SK-N-SH (cell line): ENCODE data around the gene ACTG2. TPM values are rescaled to one million over a fixed set of nuclear protein-coding genes. Genes with fewer than 3 reads are reported as not detected.

ENCODE experiments used
- CTCF ChIA-PET: fragments of 300-600, 350-600 bp; formaldehyde crosslinking; extraction: SDS; loops from one replicate; lab custom pipeline; 2021; lab: Yijun Ruan, JAX
- POLR2A ChIA-PET: fragments of 350-600 bp; sonication (Branson Sonifier 250); formaldehyde crosslinking; extraction: SDS; loops from one replicate; lab custom pipeline; 2020; ENCODE audit warnings: antibody characterized with exemption, inconsistent platforms; lab: Yijun Ruan, JAX
- DNase-seq: peaks from one replicate; pipeline ENCODE4 v3.0.0; 2012
- H2AFZ ChIP-seq: fragments of 200-600 bp; sonication (generic); 2 replicates; pipeline ENCODE4 v1.8.1; 2016; ENCODE audit warnings: antibody characterized with exemption, mild to moderate bottlenecking, low read depth
- H3F3A ChIP-seq: fragments of 200-600 bp; sonication (generic); replicated peaks from 2 replicates; pipeline ENCODE3; 2016; ENCODE audit warnings: antibody characterized with exemption, mild to moderate bottlenecking; ENCODE audit not compliant: insufficient read depth
- H3K27ac ChIP-seq, 2 experiments: fragments of 200-500 bp in 1 of 2; fragments of 200-600 bp in 1 of 2; sonication (Bioruptor generic) in 1 of 2; sonication (generic), shearing (Covaris generic) in 1 of 2; 2 replicates each; pipeline versions ENCODE4 v1.5.1 to v1.6.1; 2014 to 2016; ENCODE audit warnings: low read depth in 2 of 2, inconsistent platforms in 1 of 2, low read length in 1 of 2, mild to moderate bottlenecking in 1 of 2, mixed read lengths in 1 of 2
- H3K27me3 ChIP-seq: fragments of 200-600 bp; sonication (generic), shearing (Covaris generic); 2 replicates; pipeline ENCODE4 v1.6.1; 2016; ENCODE audit warnings: mixed run types; ENCODE audit not compliant: insufficient read depth
- H3K36me3 ChIP-seq, 2 experiments: fragments of 200-500 bp in 1 of 2; fragments of 200-600 bp in 1 of 2; sonication (Bioruptor generic) in 1 of 2; sonication (generic) in 1 of 2; replicated peaks in 1 of 2; 2 replicates each; pipeline versions ENCODE3 to v1.5.1; 2014 to 2016; ENCODE audit warnings: low read length in 1 of 2, mild to moderate bottlenecking in 1 of 2; ENCODE audit not compliant: insufficient read depth in 2 of 2, control insufficient read depth in 1 of 2
- H3K4me1 ChIP-seq, 2 experiments: fragments of 200-500 bp in 1 of 2; fragments of 200-600 bp in 1 of 2; sonication (Bioruptor generic) in 1 of 2; sonication (generic), shearing (Covaris generic) in 1 of 2; 2 replicates each; pipeline versions ENCODE4 v1.5.1 to v1.6.1; 2014 to 2016; ENCODE audit warnings: low read depth in 1 of 2, low read length in 1 of 2, mixed run types in 1 of 2; ENCODE audit not compliant: insufficient read depth in 2 of 2, control insufficient read depth in 1 of 2
- H3K4me2 ChIP-seq: fragments of 200-600 bp; sonication (generic), shearing (Covaris generic); 2 replicates; pipeline ENCODE4 v1.6.1; 2017; ENCODE audit warnings: mixed run types
- H3K4me3 ChIP-seq, 2 experiments: fragments of 200-500 bp in 1 of 2; fragments of 200-600 bp in 1 of 2; sonication (Bioruptor generic) in 1 of 2; sonication (generic), shearing (Covaris generic) in 1 of 2; 2 replicates each; pipeline versions ENCODE4 v1.5.1 to v1.8.1; 2014 to 2016; ENCODE audit warnings: low read depth in 2 of 2, inconsistent platforms in 1 of 2, low read length in 1 of 2, mild to moderate bottlenecking in 1 of 2, mixed read lengths in 1 of 2, moderate library complexity in 1 of 2
- H3K79me2 ChIP-seq: fragments of 200-600 bp; sonication (generic); 2 replicates; pipeline ENCODE4 v1.8.1; 2017; ENCODE audit warnings: mild to moderate bottlenecking; ENCODE audit not compliant: insufficient read depth
- H3K9ac ChIP-seq: fragments of 200-600 bp; sonication (generic); 2 replicates; pipeline ENCODE4 v1.6.1; 2017; ENCODE audit warnings: mixed run types
- H3K9me2 ChIP-seq: fragments of 200-600 bp; sonication (generic); 2 replicates; pipeline ENCODE4 v1.6.1; 2017; ENCODE audit warnings: mixed run types
- H3K9me3 ChIP-seq: fragments of 200-600 bp; sonication (generic); 2 replicates; pipeline ENCODE4 v1.6.1; 2017; ENCODE audit warnings: mixed run types, mild to moderate bottlenecking, moderate library complexity
- H4K20me1 ChIP-seq: fragments of 200-600 bp; sonication (generic); 2 replicates; pipeline ENCODE4 v1.6.1; 2017; ENCODE audit warnings: mild to moderate bottlenecking, mixed run types; ENCODE audit not compliant: insufficient read depth
- ELF1 ChIP-seq: IDR thresholded peaks from 2 replicates; pipeline ENCODE4 v1.4.0; 2012
- EP300 ChIP-seq, 2 experiments: IDR thresholded peaks; 2 replicates each; pipeline versions ENCODE4 v1.4.0 to v1.6.1; 2012; ENCODE audit warnings: borderline replicate concordance in 1 of 2, low read depth in 1 of 2, low read length in 1 of 2
- EZH2phosphoT487 ChIP-seq: fragments of 200-600 bp; sonication (generic); IDR thresholded peaks from 2 replicates; pipeline ENCODE4 v1.6.1; 2017; ENCODE audit warnings: low read depth, mixed run types, mild to moderate bottlenecking, antibody characterized with exemption, moderate library complexity, borderline replicate concordance
- FOSL2 ChIP-seq: IDR thresholded peaks from 2 replicates; pipeline ENCODE4 v1.4.0; 2012; ENCODE audit warnings: low read depth, mild to moderate bottlenecking, moderate library complexity, borderline replicate concordance
- GABPA ChIP-seq: IDR thresholded peaks from 2 replicates; pipeline ENCODE4 v1.4.0; 2012; ENCODE audit warnings: low read depth, mild to moderate bottlenecking
- IRF3 ChIP-seq: fragments of 150-350 bp; IDR thresholded peaks from 2 replicates; pipeline ENCODE4 v1.6.1; 2016; ENCODE audit warnings: mild to moderate bottlenecking, low read depth, low read length
- JUND ChIP-seq: IDR thresholded peaks from 2 replicates; pipeline ENCODE4 v1.4.0; 2012
- MEF2A ChIP-seq: IDR thresholded peaks from 2 replicates; pipeline ENCODE4 v1.4.0; 2012; ENCODE audit warnings: low read depth, borderline replicate concordance
- RAD21 ChIP-seq: IDR thresholded peaks from 2 replicates; pipeline ENCODE4 v1.6.1; 2012; ENCODE audit warnings: mild to moderate bottlenecking, low read length
- RCOR1 ChIP-seq: fragments of 150-350 bp; IDR thresholded peaks from 2 replicates; pipeline ENCODE4 v1.6.1; 2017; ENCODE audit warnings: antibody characterized with exemption, low read length
- TAF1 ChIP-seq: IDR thresholded peaks from 2 replicates; pipeline ENCODE4 v1.6.1; 2012; ENCODE audit warnings: low read depth, mild to moderate bottlenecking, low read length, moderate library complexity, borderline replicate concordance
- TCF12 ChIP-seq: IDR thresholded peaks from 2 replicates; pipeline ENCODE4 v1.4.0; 2012
- TEAD4 ChIP-seq: IDR thresholded peaks from 2 replicates; pipeline ENCODE4 v1.4.0; 2012; ENCODE audit warnings: mild to moderate bottlenecking, borderline replicate concordance; ENCODE audit not compliant: insufficient read depth
- YY1 ChIP-seq: IDR thresholded peaks from 2 replicates; pipeline ENCODE4 v1.4.0; 2012; ENCODE audit warnings: low read depth, mild to moderate bottlenecking
- WGBS: methylation state at CpG from one replicate; pipeline ENCODE4 v1.1.6; 2017; ENCODE audit warnings: low lambda C conversion rate; 5-methylcytosine and 5-hydroxymethylcytosine counted together
- polyA plus RNA-seq, 3 experiments: library from polyadenylated mRNA; depleted of rRNA; stranded (reverse); fragments of >200 nt; gene quantifications; 2 replicates each; pipeline ENCODE4 v1.2.3, GENCODE V29; 2012
- TF ChIP-seq, protein P1 (sequence below): fragments of 200-600 bp; sonication (generic); IDR thresholded peaks from 2 replicates; pipeline ENCODE4 v1.6.1; 2017; ENCODE audit warnings: antibody characterized with exemption, mild to moderate bottlenecking, moderate library complexity
- TF ChIP-seq, protein P2 (sequence below): fragments of 150-350 bp; IDR thresholded peaks from 2 replicates; pipeline ENCODE4 v1.6.1; 2017; ENCODE audit warnings: antibody characterized with exemption, low read length, low read depth, borderline replicate concordance

Gene ACTG2
- polyA plus RNA-seq, 1 of the 3 experiments (the other 2 are of a cell fraction) = 0.25 TPM

GRCh38 chr2:73935641-73936040, 42.8 kb downstream of the ACTG2 start (continued):
- TF ChIP-seq EP300 (IDR thresholded peaks at IDR 0.05; ENCODE audit: borderline replicate concordance in 1 of 2, low read depth in 1 of 2, low read length in 1 of 2) = no peak
- TF ChIP-seq JUND = no peak
- TF ChIP-seq ELF1 = no peak
- TF ChIP-seq, protein P1, sequence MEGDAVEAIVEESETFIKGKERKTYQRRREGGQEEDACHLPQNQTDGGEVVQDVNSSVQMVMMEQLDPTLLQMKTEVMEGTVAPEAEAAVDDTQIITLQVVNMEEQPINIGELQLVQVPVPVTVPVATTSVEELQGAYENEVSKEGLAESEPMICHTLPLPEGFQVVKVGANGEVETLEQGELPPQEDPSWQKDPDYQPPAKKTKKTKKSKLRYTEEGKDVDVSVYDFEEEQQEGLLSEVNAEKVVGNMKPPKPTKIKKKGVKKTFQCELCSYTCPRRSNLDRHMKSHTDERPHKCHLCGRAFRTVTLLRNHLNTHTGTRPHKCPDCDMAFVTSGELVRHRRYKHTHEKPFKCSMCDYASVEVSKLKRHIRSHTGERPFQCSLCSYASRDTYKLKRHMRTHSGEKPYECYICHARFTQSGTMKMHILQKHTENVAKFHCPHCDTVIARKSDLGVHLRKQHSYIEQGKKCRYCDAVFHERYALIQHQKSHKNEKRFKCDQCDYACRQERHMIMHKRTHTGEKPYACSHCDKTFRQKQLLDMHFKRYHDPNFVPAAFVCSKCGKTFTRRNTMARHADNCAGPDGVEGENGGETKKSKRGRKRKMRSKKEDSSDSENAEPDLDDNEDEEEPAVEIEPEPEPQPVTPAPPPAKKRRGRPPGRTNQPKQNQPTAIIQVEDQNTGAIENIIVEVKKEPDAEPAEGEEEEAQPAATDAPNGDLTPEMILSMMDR = no peak
- no peak for TF ChIP-seq YY1
- TF ChIP-seq TAF1 = no peak

GRCh38 chr2:73937103-73937885, 44.5 kb downstream of the ACTG2 start:
- Histone ChIP-seq H3K79me2 (peaks cover 88% of the 10 kb centered on the region), H2AFZ (no peak overlapping the region), H3K9me2 (no peaks in the 10 kb centered on the region), H3K4me1 (peaks cover 31 to 36% of the 10 kb centered on the region in 2 experiments), H3K36me3 (peaks cover 37 to 45% of the 10 kb centered on the region in 2 experiments), H3K4me2 (0 out of 2 replicates have a peak overlapping the region, but pooled peaks have one; percentile 60), H4K20me1 (peaks cover 100% of the 10 kb centered on the region), H3K27me3 (no peaks in the 10 kb centered on the region), H3F3A (peaks cover 47% of the 10 kb centered on the region), H3K9ac (no peak overlapping the region), H3K27ac (no peak overlapping the region), H3K9me3 (no peaks in the 10 kb centered on the region), H3K4me3 (no peak overlapping the region)
- CTCF ChIA-PET = no interaction called here
- TF ChIP-seq RCOR1 (no peak), RAD21 (no peak), TAF1 (no peak), IRF3 (no peak), TEAD4 (no peak), EZH2phosphoT487 (no peak), GABPA (no peak), TCF12 (no peak), FOSL2 (no peak), MEF2A (no peak)
- TF ChIP-seq, protein P2, sequence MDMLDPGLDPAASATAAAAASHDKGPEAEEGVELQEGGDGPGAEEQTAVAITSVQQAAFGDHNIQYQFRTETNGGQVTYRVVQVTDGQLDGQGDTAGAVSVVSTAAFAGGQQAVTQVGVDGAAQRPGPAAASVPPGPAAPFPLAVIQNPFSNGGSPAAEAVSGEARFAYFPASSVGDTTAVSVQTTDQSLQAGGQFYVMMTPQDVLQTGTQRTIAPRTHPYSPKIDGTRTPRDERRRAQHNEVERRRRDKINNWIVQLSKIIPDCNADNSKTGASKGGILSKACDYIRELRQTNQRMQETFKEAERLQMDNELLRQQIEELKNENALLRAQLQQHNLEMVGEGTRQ = no peak
- WGBS = 81% methylated on average over 4 of the region's 4 CpGs
- POLR2A ChIA-PET = interaction anchor here (1.2 kb wide), 1 partner anchor 10 kb away, joined by 6 read pairs; no protein-coding TSS in a partner anchor
- DNase-seq = no peak
